OCI-LY3 (cell line): ENCODE measurements around the gene PTPRU.

Source experiments
- H2AFZ ChIP-seq: fragments of 200-600, 300-600 bp; shearing (Covaris generic); 2 replicates; pipeline ENCODE4 v1.6.0; 2014; ENCODE audit warnings: antibody characterized with exemption, low read depth, low read length
- H3K27ac ChIP-seq: fragments of 200-600, 300-600 bp; sonication (generic); 2 replicates; pipeline ENCODE4 v1.5.1; 2014; ENCODE audit warnings: mild to moderate bottlenecking, low read length, moderate library complexity, mixed read lengths
- H3K27me3 ChIP-seq: fragments of 200-600, 300-600 bp; sonication (generic); 2 replicates; pipeline ENCODE4 v1.6.1; 2014; ENCODE audit warnings: low read depth, low read length, mixed read lengths
- H3K36me3 ChIP-seq: fragments of 200-600, 300-600 bp; sonication (generic); replicated peaks from 2 replicates; pipeline ENCODE3; 2014; ENCODE audit warnings: low read depth, low read length, mixed read lengths
- H3K4me1 ChIP-seq: fragments of 300-600, 200-600 bp; sonication (generic); 2 replicates; pipeline ENCODE4 v1.6.1; 2014; ENCODE audit warnings: low read length, mixed read lengths
- H3K4me2 ChIP-seq: fragments of 200-600, 300-600 bp; sonication (generic); 2 replicates; pipeline ENCODE4 v1.6.1; 2014; ENCODE audit warnings: low read length, mixed read lengths
- H3K4me3 ChIP-seq: fragments of 300-600, 200-600 bp; sonication (generic); 2 replicates; pipeline ENCODE4 v1.5.1; 2014; ENCODE audit warnings: antibody characterized with exemption, mild to moderate bottlenecking, low read length, moderate library complexity
- H3K79me2 ChIP-seq: fragments of 300-600, 200-600 bp; shearing (Covaris generic); 2 replicates; pipeline ENCODE4 v1.6.1; 2014; ENCODE audit warnings: mild to moderate bottlenecking, low read length, mixed read lengths
- H3K9ac ChIP-seq: fragments of 300-600, 200-600 bp; shearing (Covaris generic); 2 replicates; pipeline ENCODE4 v1.6.0; 2014; ENCODE audit warnings: mild to moderate bottlenecking, low read length, moderate library complexity
- H3K9me3 ChIP-seq: fragments of 200-600, 300-600 bp; shearing (Covaris generic); 2 replicates; pipeline ENCODE4 v1.6.1; 2014; ENCODE audit warnings: low read length, mixed read lengths; ENCODE audit not compliant: insufficient read depth
- H4K20me1 ChIP-seq: fragments of 200-600, 300-600 bp; sonication (generic); 2 replicates; pipeline ENCODE4 v1.6.1; 2016; ENCODE audit warnings: low read length, mixed read lengths; ENCODE audit not compliant: insufficient read depth
- EZH2phosphoT487 ChIP-seq: fragments of 200-600 bp; shearing (Covaris generic); IDR thresholded peaks from 2 replicates; pipeline ENCODE4 v1.6.1; 2018; ENCODE audit warnings: antibody characterized with exemption, mixed run types, low read depth
- TF ChIP-seq, protein P1 (sequence below): fragments of 200-600, 300-600 bp; sonication (generic); IDR thresholded peaks from 2 replicates; pipeline ENCODE4 v1.5.1; 2014; ENCODE audit warnings: antibody characterized with exemption, low read length, low read depth

Gene PTPRU

DNA sequence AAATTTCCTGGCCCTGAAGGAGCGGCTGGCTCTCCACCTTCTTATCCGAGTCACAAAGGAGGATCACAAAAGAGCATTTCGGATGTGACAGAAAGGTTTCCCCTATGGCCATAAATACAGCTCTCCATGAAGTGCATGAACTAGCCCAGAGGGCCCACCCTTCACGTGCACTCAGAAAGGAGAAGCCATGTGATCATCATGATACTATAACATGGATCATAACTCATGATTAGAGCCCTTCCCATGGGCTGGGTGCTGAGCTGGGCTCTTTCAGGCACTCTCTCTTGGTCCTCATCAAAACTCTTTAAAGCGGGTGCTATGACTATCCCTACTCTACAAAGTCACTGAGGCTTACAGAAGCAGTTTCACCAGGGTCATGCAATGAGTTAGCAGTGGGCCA, 135.0 kb downstream of the PTPRU start:
- Histone ChIP-seq H4K20me1 (no peaks in the 10 kb centered on the region), H3K9me3 (no peaks in the 10 kb centered on the region), H3K27me3 (no peaks in the 10 kb centered on the region), H2AFZ (no peak overlapping the region), H3K4me1 (peaks cover 24% of the 10 kb centered on the region), H3K4me3 (peak overlapping the region; percentile 24; the same call in 1 of the 2 replicates), H3K9ac (no peak overlapping the region), H3K4me2 (peak overlapping the region; percentile 56), H3K79me2 (no peaks in the 10 kb centered on the region), H3K36me3 (no peaks in the 10 kb centered on the region), H3K27ac (no peak overlapping the region)
- no peak for TF ChIP-seq EZH2phosphoT487
- TF ChIP-seq, protein P1, sequence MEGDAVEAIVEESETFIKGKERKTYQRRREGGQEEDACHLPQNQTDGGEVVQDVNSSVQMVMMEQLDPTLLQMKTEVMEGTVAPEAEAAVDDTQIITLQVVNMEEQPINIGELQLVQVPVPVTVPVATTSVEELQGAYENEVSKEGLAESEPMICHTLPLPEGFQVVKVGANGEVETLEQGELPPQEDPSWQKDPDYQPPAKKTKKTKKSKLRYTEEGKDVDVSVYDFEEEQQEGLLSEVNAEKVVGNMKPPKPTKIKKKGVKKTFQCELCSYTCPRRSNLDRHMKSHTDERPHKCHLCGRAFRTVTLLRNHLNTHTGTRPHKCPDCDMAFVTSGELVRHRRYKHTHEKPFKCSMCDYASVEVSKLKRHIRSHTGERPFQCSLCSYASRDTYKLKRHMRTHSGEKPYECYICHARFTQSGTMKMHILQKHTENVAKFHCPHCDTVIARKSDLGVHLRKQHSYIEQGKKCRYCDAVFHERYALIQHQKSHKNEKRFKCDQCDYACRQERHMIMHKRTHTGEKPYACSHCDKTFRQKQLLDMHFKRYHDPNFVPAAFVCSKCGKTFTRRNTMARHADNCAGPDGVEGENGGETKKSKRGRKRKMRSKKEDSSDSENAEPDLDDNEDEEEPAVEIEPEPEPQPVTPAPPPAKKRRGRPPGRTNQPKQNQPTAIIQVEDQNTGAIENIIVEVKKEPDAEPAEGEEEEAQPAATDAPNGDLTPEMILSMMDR, result no peak

DNA sequence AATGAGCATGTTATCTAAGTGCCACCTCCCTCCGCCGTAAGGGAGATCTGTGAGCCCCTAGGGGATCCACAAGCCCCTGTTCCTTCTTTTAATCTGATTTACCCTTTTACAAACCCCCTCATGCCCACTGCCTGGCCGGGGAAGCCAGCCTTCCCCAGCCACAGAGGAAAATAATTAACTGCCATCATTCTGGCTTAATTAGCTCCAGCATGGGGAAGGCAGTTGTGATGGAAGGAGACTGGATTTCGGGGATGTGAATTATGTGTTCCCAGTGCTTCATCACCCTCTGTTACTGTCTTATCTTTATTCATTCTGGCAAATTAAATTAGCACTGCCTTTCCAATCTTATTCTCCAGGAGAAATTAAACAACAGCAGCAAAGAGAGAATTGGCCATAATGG, 135.8 kb downstream of the PTPRU start:
- Histone ChIP-seq H3K4me1 (peaks cover 24% of the 10 kb centered on the region), H3K4me2 (peak overlapping the region; percentile 56; the same call in 1 of the 2 replicates), H3K4me3 (no peak overlapping the region), H3K79me2 (no peaks in the 10 kb centered on the region), H3K27ac (no peak overlapping the region), H3K9me3 (no peaks in the 10 kb centered on the region), H3K36me3 (no peaks in the 10 kb centered on the region), H3K9ac (no peak overlapping the region), H3K27me3 (no peaks in the 10 kb centered on the region), H4K20me1 (no peaks in the 10 kb centered on the region), H2AFZ (no peak overlapping the region)
- TF ChIP-seq, protein P1, result no peak
- no peak for TF ChIP-seq EZH2phosphoT487
